Neural progenitor cell (in vitro differentiated cells): ENCODE measurements around the gene PTX4. TPM values are rescaled to one million over a fixed set of nuclear protein-coding genes. Genes with fewer than 3 reads are reported as not detected.

Experiments
- DNase-seq: peaks from one replicate; pipeline ENCODE4 v3.0.0-alpha.2; 2016; ENCODE audit warnings: low spot score
- H2AFZ ChIP-seq: fragments of 200-600 bp; sonication (generic); replicated peaks from 2 replicates; pipeline ENCODE4 v1.6.1; 2016; ENCODE audit warnings: antibody characterized with exemption
- H3F3A ChIP-seq: fragments of 200-600 bp; sonication (generic); 2 replicates; pipeline ENCODE4 v1.6.1; 2016; ENCODE audit warnings: antibody characterized with exemption, low read depth
- H3K27ac ChIP-seq: fragments of 200-600 bp; sonication (generic); 2 replicates; pipeline ENCODE4 v1.5.1; 2016; ENCODE audit warnings: mild to moderate bottlenecking
- H3K27me3 ChIP-seq: fragments of 200-600 bp; sonication (generic); 2 replicates; pipeline ENCODE4 v1.6.1; 2016; ENCODE audit warnings: mild to moderate bottlenecking, moderate library complexity
- H3K36me3 ChIP-seq: fragments of 200-600 bp; sonication (generic); 2 replicates; pipeline ENCODE4 v1.5.1; 2016
- H3K4me1 ChIP-seq: fragments of 200-600 bp; sonication (generic); 2 replicates; pipeline ENCODE4 v1.6.1; 2016; ENCODE audit warnings: mixed run types
- H3K4me2 ChIP-seq: fragments of 200-600 bp; sonication (generic); 2 replicates; pipeline ENCODE4 v1.6.1; 2016
- H3K4me3 ChIP-seq: fragments of 200-600 bp; sonication (generic); 2 replicates; pipeline ENCODE4 v1.5.1; 2016
- H3K79me2 ChIP-seq: fragments of 200-600 bp; sonication (generic); 2 replicates; pipeline ENCODE4 v1.6.1; 2016; ENCODE audit warnings: low read depth
- H3K9ac ChIP-seq: fragments of 200-600 bp; sonication (generic); 2 replicates; pipeline ENCODE4 v1.6.1; 2016
- H3K9me3 ChIP-seq: fragments of 200-600 bp; sonication (generic); 2 replicates; pipeline ENCODE4 v1.5.1; 2016; ENCODE audit warnings: low read depth
- H4K20me1 ChIP-seq: fragments of 200-600 bp; sonication (generic); 2 replicates; pipeline ENCODE4 v1.6.1; 2016; ENCODE audit warnings: low read depth
- H3K27ac Mint-ChIP-seq: 3 replicates; pipeline ENCODE4 v1.8.0; 2021; ENCODE audit warnings: mixed read lengths
- H3K27me3 Mint-ChIP-seq: 2 replicates; pipeline ENCODE4 v1.8.0; 2022; ENCODE audit warnings: low read depth, mild to moderate bottlenecking, inconsistent platforms, moderate library complexity, mixed read lengths; ENCODE audit not compliant: insufficient read depth
- H3K36me3 Mint-ChIP-seq: 3 replicates; pipeline ENCODE4 v1.8.0; 2021; ENCODE audit warnings: mixed read lengths
- H3K4me1 Mint-ChIP-seq: 3 replicates; pipeline ENCODE4 v1.8.0; 2021; ENCODE audit warnings: mixed read lengths
- H3K4me3 Mint-ChIP-seq: 3 replicates; pipeline ENCODE4 v1.8.0; 2021; ENCODE audit warnings: mild to moderate bottlenecking, moderate library complexity, mixed read lengths
- H3K9me3 Mint-ChIP-seq: 3 replicates; pipeline ENCODE4 v1.8.0; 2020; ENCODE audit warnings: mixed read lengths
- CTCF ChIP-seq: fragments of 200-600 bp; sonication (generic); IDR thresholded peaks from 2 replicates; pipeline ENCODE4 v1.5.1; 2017; ENCODE audit warnings: antibody characterized with exemption, mild to moderate bottlenecking
- EZH2 ChIP-seq: fragments of 200-600 bp; sonication (generic); IDR thresholded peaks from 2 replicates; pipeline ENCODE4 v1.6.1; 2017; ENCODE audit warnings: antibody characterized with exemption, mild to moderate bottlenecking, moderate library complexity
- EZH2phosphoT487 ChIP-seq: fragments of 200-600 bp; sonication (generic); IDR thresholded peaks from 2 replicates; pipeline ENCODE4 v1.6.1; 2017; ENCODE audit warnings: antibody characterized with exemption
- total RNA-seq: library from RNA; depleted of rRNA; stranded (reverse); fragments of >200 nt; gene quantifications from 2 replicates; pipeline ENCODE4 v1.2.3, GENCODE V29; 2015; ENCODE audit warnings: low replicate concordance

Gene PTX4
- total RNA-seq, 1 donor from 2014 or later, result not detected

- no peaks in the 10 kb centered on the region for H3K9me3 Mint-ChIP-seq
- H3K4me3 Mint-ChIP-seq, result no peak overlapping the region
- no peak for DNase-seq
- H3K9me3 ChIP-seq, result no peaks in the 10 kb centered on the region
- no peaks in the 10 kb centered on the region for H4K20me1 ChIP-seq
- H3F3A ChIP-seq, result no peaks in the 10 kb centered on the region
- peaks cover 2% of the 10 kb centered on the region for H3K36me3 Mint-ChIP-seq
- H2AFZ ChIP-seq, result no peak overlapping the region
- no peaks in the 10 kb centered on the region for H3K36me3 ChIP-seq
- H3K27ac ChIP-seq, result no peak overlapping the region
- H3K27me3 ChIP-seq, result no peaks in the 10 kb centered on the region
- no peak overlapping the region for H3K27ac Mint-ChIP-seq
- peaks cover 3% of the 10 kb centered on the region for H3K27me3 Mint-ChIP-seq
- no peaks in the 10 kb centered on the region for H3K4me1 ChIP-seq
- no peaks in the 10 kb centered on the region for H3K79me2 ChIP-seq
- H3K9ac ChIP-seq, result no peak overlapping the region
- no peak overlapping the region for H3K4me3 ChIP-seq
- no peaks in the 10 kb centered on the region for H3K4me1 Mint-ChIP-seq
- TF ChIP-seq EZH2, result no peak
- no peak for TF ChIP-seq CTCF
- TF ChIP-seq EZH2phosphoT487, result no peak
- H3K4me2 ChIP-seq, result no peak overlapping the region
Measured at GRCh38 chr16:1445518-1446203, 43.1 kb downstream of the PTX4 start.

GRCh38 chr16:1444730-1445517 is 43.8 kb downstream of the PTX4 start:
- Histone ChIP-seq H3K27me3 (no peaks in the 10 kb centered on the region), H3K9ac (no peak overlapping the region), H3K4me1 (no peaks in the 10 kb centered on the region), H3K27ac (peak overlapping the region; percentile 6), H2AFZ (no peak overlapping the region), H3F3A (no peaks in the 10 kb centered on the region), H3K9me3 (no peaks in the 10 kb centered on the region), H3K4me2 (no peak overlapping the region), H3K4me3 (no peak overlapping the region), H4K20me1 (no peaks in the 10 kb centered on the region), H3K79me2 (no peaks in the 10 kb centered on the region), H3K36me3 (no peaks in the 10 kb centered on the region)
- no peak for TF ChIP-seq EZH2
- no peak for TF ChIP-seq CTCF
- TF ChIP-seq EZH2phosphoT487, result no peak
- H3K4me1 Mint-ChIP-seq, result no peaks in the 10 kb centered on the region
- H3K4me3 Mint-ChIP-seq, result no peak overlapping the region
- no peaks in the 10 kb centered on the region for H3K9me3 Mint-ChIP-seq
- no peak overlapping the region for H3K27ac Mint-ChIP-seq
- no peaks in the 10 kb centered on the region for H3K36me3 Mint-ChIP-seq
- no peak for DNase-seq
- H3K27me3 Mint-ChIP-seq, result peaks cover 3% of the 10 kb centered on the region

DNA sequence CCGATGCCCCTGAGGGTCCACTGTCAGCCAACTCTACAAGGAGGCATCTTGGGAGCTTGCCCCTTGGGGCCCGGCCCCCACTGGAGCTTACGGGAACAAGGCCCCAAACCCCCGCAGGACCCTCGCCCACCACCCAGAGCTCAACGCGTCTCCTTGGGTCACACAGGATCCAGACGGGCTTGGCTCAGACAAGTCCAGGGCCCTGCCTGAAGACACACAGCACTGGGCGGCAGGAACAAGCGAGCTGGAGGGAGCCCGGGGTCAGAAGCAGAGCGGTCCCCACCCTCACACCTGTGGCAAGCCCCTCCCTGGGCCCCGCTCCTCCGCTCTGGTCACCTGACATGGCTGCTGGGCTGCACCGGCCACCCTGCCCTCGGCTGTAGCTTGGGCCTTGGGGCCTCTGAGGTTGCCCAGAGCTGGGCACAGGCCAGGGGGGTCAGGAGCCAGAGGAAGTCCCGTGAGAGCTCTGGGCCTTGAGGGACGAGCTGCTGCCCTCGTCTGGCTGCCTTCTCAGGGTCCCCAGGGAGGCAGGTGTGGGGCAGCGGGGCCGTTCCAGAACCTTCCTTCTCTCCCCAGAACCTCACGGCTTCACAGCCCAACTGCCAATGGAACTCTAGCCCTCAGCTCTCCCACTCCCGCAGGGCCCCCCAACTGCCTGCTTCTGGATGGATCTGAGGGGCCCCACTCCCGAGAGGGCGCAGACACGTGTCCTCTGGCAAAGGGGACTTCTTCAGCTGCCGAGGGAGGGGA is 44.6 kb downstream of the PTX4 start, which contains the start of gene CCDC154:
TSS of gene CCDC154 (minus strand) at position 577 of the 750 bp plus-strand sequence. CDS start at position 343, 234 bp downstream.
- Histone ChIP-seq H3K4me2 (no peak within 1 kb of the TSS), H3F3A (no peaks in the 10 kb centered on the region), H2AFZ (no peak within 1 kb of the TSS), H3K27ac (peak within 1 kb of the TSS; percentile 6), H4K20me1 (no peaks in the 10 kb centered on the region), H3K27me3 (no peaks in the 10 kb centered on the region), H3K4me3 (no peak within 1 kb of the TSS), H3K36me3 (no peaks in the 10 kb centered on the region), H3K4me1 (no peaks in the 10 kb centered on the region), H3K79me2 (no peaks in the 10 kb centered on the region), H3K9ac (peak within 1 kb of the TSS; percentile 27), H3K9me3 (no peaks in the 10 kb centered on the region)
- no peak for DNase-seq
- Mint-ChIP-seq H3K36me3 (no peaks in the 10 kb centered on the region), H3K9me3 (no peaks in the 10 kb centered on the region), H3K27me3 (no peaks in the 10 kb centered on the region), H3K27ac (no peak within 1 kb of the TSS), H3K4me3 (no peak within 1 kb of the TSS), H3K4me1 (no peaks in the 10 kb centered on the region)
- TF ChIP-seq EZH2phosphoT487 (no peak), CTCF (no peak), EZH2 (no peak)
